ENCODE results near the gene HERPUD2. TPM values are rescaled to one million over a fixed set of nuclear protein-coding genes. Genes with fewer than 3 reads are reported as not detected.
A peak's percentile ranks its signal among the peaks of the same experiment; 100 is the strongest.

Gene HERPUD2
- total and polyA plus RNA-seq, 2 of the 8 experiments (the other 6 are each of a cell fraction or from before 2014, with no cell fraction given), result 18.3 to 27.3 TPM

DNA sequence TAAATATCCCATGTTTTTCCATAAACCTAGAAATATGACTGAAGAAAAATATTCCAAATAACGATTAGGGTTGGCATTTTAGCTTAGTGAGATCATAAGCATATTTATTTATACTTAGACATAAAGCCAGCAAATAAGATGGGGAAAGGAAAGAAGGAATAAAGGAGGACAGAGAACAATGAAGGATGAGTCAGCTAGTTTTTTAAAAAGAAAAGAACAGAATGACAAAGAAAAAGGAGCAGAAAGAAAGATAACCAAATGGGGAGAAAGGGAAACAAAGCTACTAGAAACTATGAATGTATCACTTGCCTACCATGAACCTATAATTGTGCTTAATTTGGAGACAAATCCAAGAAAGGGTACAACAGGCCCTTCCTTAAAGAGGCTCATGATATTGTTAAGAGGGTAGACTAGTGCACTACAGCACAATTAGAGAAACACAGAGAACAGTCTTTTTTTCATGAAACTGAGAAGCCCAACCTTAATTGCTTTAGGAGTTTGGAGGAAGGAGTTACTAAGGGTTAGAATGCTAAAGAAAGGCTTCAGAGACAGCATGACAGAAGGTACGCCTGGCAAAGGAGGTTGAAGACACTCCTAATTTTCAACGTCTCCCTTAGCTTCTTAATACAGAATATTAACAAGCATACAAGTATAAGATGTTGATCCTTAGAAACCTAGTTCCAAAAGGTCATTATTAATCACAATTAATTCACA, 23.9 kb downstream of the HERPUD2 start:
- no peak for FAIRE-seq
- H2AK5ac ChIP-seq (ENCODE audit: low read depth, low read length), result no peak overlapping the region
- WGBS, 2 experiments (ENCODE audit: extremely low coverage in 1 of 2, insufficient coverage in 1 of 2, insufficient read length in 1 of 2, insufficient replicate concordance in 2 of 2, low coverage in 1 of 2, low lambda C conversion rate in 2 of 2, missing lambda C conversion rate in 1 of 2), result 52% methylated on average over 3 of the region's 3 CpGs; no CpG with 5 or more reads in 1 of the 2 experiments
- ChIA-PET CTCF (ENCODE audit: partially characterized antibody) (interaction anchor here (1.5 kb wide), 1 partner anchor 47 kb away, joined by 4 read pairs; no protein-coding TSS in a partner anchor), POLR2A (ENCODE audit: partially characterized antibody) (interaction anchor here (0.9 to 1.7 kb wide), 4 partner anchors 10 to 25 kb away, joined by 3 to 6 read pairs (median 4); partner anchors contain the start of gene HERPUD2)
- H3K4me2 ChIP-seq (ENCODE audit: insufficient read depth in 1 of 2, low read depth in 2 of 2, low read length in 2 of 2), result peak overlapping the region; percentile 44 to 52
- H4K5ac ChIP-seq (ENCODE audit: insufficient read length, low read depth, low read length), result peak overlapping the region; percentile 86
- H2BK120ac ChIP-seq (replicated peaks; ENCODE audit: low read depth, low read length), result no peak overlapping the region
- 0 out of 7 replicates have a peak overlapping the region, but pooled peaks of 1 of the 4 experiments have one; percentile 19 for H3K9ac ChIP-seq (replicated peaks in 1 of 4; ENCODE audit: extremely low read depth in 1 of 4, low read depth in 3 of 4, low read length in 3 of 4)
- H3K56ac ChIP-seq (replicated peaks; ENCODE audit: insufficient read length, low read depth, low read length), result no peak overlapping the region
- no peaks in the 10 kb centered on the region for H4K20me1 ChIP-seq (replicated peaks in 1 of 2; ENCODE audit: control insufficient read depth in 1 of 2, insufficient read depth in 2 of 2, low read length in 2 of 2)
- no peaks in the 10 kb centered on the region for H3K27me3 ChIP-seq (replicated peaks in 1 of 4; ENCODE audit: control insufficient read depth in 3 of 4, extremely low read depth in 1 of 4, insufficient read depth in 3 of 4, low read length in 3 of 4)
- H3K4me1 ChIP-seq (replicated peaks in 1 of 4; ENCODE audit: control insufficient read depth in 3 of 4, insufficient read depth in 4 of 4, low read length in 3 of 4), result peaks cover 0 to 12% (median 3%) of the 10 kb centered on the region in 4 experiments; a peak in 2 of 7 replicates
- H3K79me2 ChIP-seq (ENCODE audit: control insufficient read depth in 1 of 2, insufficient read depth in 2 of 2, low read length in 2 of 2), result peaks cover 0 to 14% of the 10 kb centered on the region in 2 experiments; a peak in 2 of 4 replicates
- peaks cover 4 to 15% (median 9%) of the 10 kb centered on the region in 4 experiments; a peak in 7 of 8 replicates for H3K36me3 ChIP-seq (ENCODE audit: control insufficient read depth in 2 of 4, insufficient read depth in 4 of 4, low read length in 3 of 4)
- H2BK15ac ChIP-seq (ENCODE audit: low read length), result no peak overlapping the region
- no peak overlapping the region for H3K18ac ChIP-seq (ENCODE audit: extremely low read depth, low read length)
- no peak overlapping the region for H3K4ac ChIP-seq (replicated peaks; ENCODE audit: insufficient read length, low read depth, low read length)
- no peak overlapping the region for H4K91ac ChIP-seq (replicated peaks; ENCODE audit: insufficient read length, low read length)
- H2AFZ ChIP-seq (ENCODE audit: low read length), result no peak overlapping the region
- no peak overlapping the region for H3K23ac ChIP-seq (ENCODE audit: insufficient read length)
- H3K9me3 ChIP-seq (ENCODE audit: insufficient read depth in 2 of 2, low read depth in 1 of 2, low read length in 1 of 2), result peaks cover 9 to 11% of the 10 kb centered on the region in 2 experiments; a peak in 3 of 4 replicates
- peak overlapping the region in 1 of 4 experiments; percentile 21; a peak in 1 of 8 replicates for H3K4me3 ChIP-seq (ENCODE audit: extremely low read depth in 1 of 4, insufficient read depth in 2 of 4, low read depth in 3 of 4, low read length in 4 of 4)
- H3K79me1 ChIP-seq (ENCODE audit: low read depth, low read length), result no peaks in the 10 kb centered on the region
- H2BK20ac ChIP-seq (ENCODE audit: low read length), result no peak overlapping the region
- no peak overlapping the region for H2BK5ac ChIP-seq (ENCODE audit: low read depth, low read length)
- H3K14ac ChIP-seq (ENCODE audit: insufficient read length), result no peak overlapping the region
- no peak overlapping the region for H4K8ac ChIP-seq (ENCODE audit: extremely low read depth, insufficient read depth, low read length)
- no peak overlapping the region for H2BK12ac ChIP-seq (ENCODE audit: low read depth, low read length)
- DNase-seq (ENCODE audit: low read depth in 1 of 2, low spot score in 2 of 2), result no peak
- no peak overlapping the region; the same call in 1 of the 2 replicates for H3K27ac ChIP-seq (ENCODE audit: low read depth, low read length)
- H3K23me2 ChIP-seq (ENCODE audit: low read depth, low read length), result no peaks in the 10 kb centered on the region
- no peak for TF ChIP-seq CHD1 (IDR thresholded peaks at IDR 0.05; ENCODE audit: low read depth, low read length)
- no peak for TF ChIP-seq NANOG (IDR thresholded peaks at IDR 0.05; ENCODE audit: insufficient read depth, low read depth, low read length, poor library complexity, severe bottlenecking)
- no peak for TF ChIP-seq RNF2 (IDR thresholded peaks at IDR 0.05; ENCODE audit: borderline replicate concordance, low read depth, low read length, missing control alignments, poor library complexity, severe bottlenecking)
- TF ChIP-seq POLR2AphosphoS5 (IDR thresholded peaks at IDR 0.05; ENCODE audit: low read depth, low read length), result no peak
- no peak for TF ChIP-seq CHD2 (IDR thresholded peaks at IDR 0.05; ENCODE audit: low read length)
- TF ChIP-seq YY1 (IDR thresholded peaks at IDR 0.05; ENCODE audit: low read depth, low read length), result no peak
- peak; percentile 62; the same call in 1 of the 2 replicates for TF ChIP-seq JUND (IDR thresholded peaks at IDR 0.05; ENCODE audit: low read length)
- TF ChIP-seq, protein P1, sequence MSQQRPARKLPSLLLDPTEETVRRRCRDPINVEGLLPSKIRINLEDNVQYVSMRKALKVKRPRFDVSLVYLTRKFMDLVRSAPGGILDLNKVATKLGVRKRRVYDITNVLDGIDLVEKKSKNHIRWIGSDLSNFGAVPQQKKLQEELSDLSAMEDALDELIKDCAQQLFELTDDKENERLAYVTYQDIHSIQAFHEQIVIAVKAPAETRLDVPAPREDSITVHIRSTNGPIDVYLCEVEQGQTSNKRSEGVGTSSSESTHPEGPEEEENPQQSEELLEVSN (IDR thresholded peaks at IDR 0.05), result no peak
- no peak for TF ChIP-seq EGR1 (IDR thresholded peaks at IDR 0.05; ENCODE audit: borderline replicate concordance, low read depth, low read length)
- peak; percentile 64 for TF ChIP-seq BACH1 (IDR thresholded peaks at IDR 0.05; ENCODE audit: low read length)
- TF ChIP-seq EZH2 (IDR thresholded peaks at IDR 0.05; ENCODE audit: low read depth, low read length, severe bottlenecking), result no peak

Measured in H1 (cell line).